Natural killer cell (primary cell): ENCODE data around the gene RBFOX2. TPM values are rescaled to one million over a fixed set of nuclear protein-coding genes. Genes with fewer than 3 reads are reported as not detected.

Experiments used
- ATAC-seq, 3 donors: fragments of 150-1000 bp in 2 of 3; fragments of 200-7000 bp in 1 of 3; cut with Tn5 transposase; 1 replicate in 1 of 3; 2 replicates in 2 of 3; pipeline ENCODE4 v1.10.0; 2021; ENCODE audit warnings: mild to moderate bottlenecking in 2 of 3, moderate library complexity in 2 of 3
- DNase-seq, 2 donors: peaks; one replicate each; pipeline versions ENCODE4 v3.0.0 to v3.0.0-alpha.2; 2013 to 2021; ENCODE audit warnings: mixed read lengths in 1 of 2
- H3K27ac ChIP-seq: one replicate; pipeline ENCODE4 v1.5.1; 2013; ENCODE audit warnings: mild to moderate bottlenecking, low read length
- H3K27me3 ChIP-seq: one replicate; pipeline ENCODE4 v1.6.1; 2013; ENCODE audit warnings: low read length; ENCODE audit not compliant: control insufficient read depth, insufficient read depth
- H3K36me3 ChIP-seq: one replicate; pipeline ENCODE4 v1.6.1; 2013; ENCODE audit warnings: low read length; ENCODE audit not compliant: control insufficient read depth, insufficient read depth
- H3K4me1 ChIP-seq: one replicate; pipeline ENCODE4 v1.6.1; 2013; ENCODE audit warnings: low read length; ENCODE audit not compliant: control insufficient read depth, insufficient read depth
- H3K4me3 ChIP-seq: one replicate; pipeline ENCODE4 v1.5.1; 2013; ENCODE audit warnings: low read length
- H3K9me3 ChIP-seq: one replicate; pipeline ENCODE4 v1.6.1; 2013; ENCODE audit warnings: low read length; ENCODE audit not compliant: control insufficient read depth, insufficient read depth
- H3K27ac Mint-ChIP-seq, 2 donors: one replicate each; pipeline ENCODE4 v1.8.0; 2022; ENCODE audit warnings: mild to moderate bottlenecking in 2 of 2, mixed read lengths in 2 of 2, moderate library complexity in 1 of 2
- H3K27me3 Mint-ChIP-seq, 2 donors: one replicate each; pipeline ENCODE4 v1.8.0; 2022; ENCODE audit warnings: low read depth in 2 of 2, mixed read lengths in 2 of 2
- H3K36me3 Mint-ChIP-seq: one replicate; pipeline ENCODE4 v1.8.0; 2022; ENCODE audit warnings: mixed read lengths
- H3K4me1 Mint-ChIP-seq, 2 donors: one replicate each; pipeline ENCODE4 v1.8.0; 2022; ENCODE audit warnings: mixed read lengths in 2 of 2
- H3K4me3 Mint-ChIP-seq: one replicate; pipeline ENCODE4 v1.8.0; 2022; ENCODE audit warnings: mild to moderate bottlenecking, moderate library complexity, mixed read lengths
- H3K9me3 Mint-ChIP-seq, 2 donors: one replicate each; pipeline ENCODE4 v1.8.0; 2022; ENCODE audit warnings: mixed read lengths in 2 of 2
- CTCF ChIP-seq: fragments of 200-600 bp; IDR thresholded peaks from one replicate; pipeline ENCODE4 v1.8.0; 2022; ENCODE audit warnings: antibody characterized with exemption
- WGBS: methylation state at CpG from one replicate; pipeline ENCODE4 v1.1.7; 2013; ENCODE audit warnings: missing lambda C conversion rate; ENCODE audit not compliant: insufficient coverage; 5-methylcytosine and 5-hydroxymethylcytosine counted together
- intact Hi-C: fragments of 100-400 bp; cut with micrococcal nuclease; formaldehyde crosslinking; loops from one replicate; pipeline ENCODE4 v1.14.2; 2022
- total RNA-seq, 4 donors: library from RNA; stranded (reverse); fragments of 120-200 nt in 1 of 4; gene quantifications; one replicate each; pipeline versions ENCODE4 v1.2.3 to v1.2.4, GENCODE V29; 2013 to 2022

The RBFOX2 gene
- total RNA-seq, 3 donors from 2014 or later (not counting 1 experiment from before 2014, with no cell fraction given), result 1.0 to 4.7 (median 3.0) TPM

GRCh38 chr22:35835267-35835997, 193.2 kb downstream of the RBFOX2 start:
- Histone ChIP-seq H3K4me1 (no peaks in the 10 kb centered on the region), H3K9me3 (no peaks in the 10 kb centered on the region), H3K27me3 (no peaks in the 10 kb centered on the region), H3K4me3 (no peak overlapping the region), H3K36me3 (no peaks in the 10 kb centered on the region), H3K27ac (no peak overlapping the region)
- Mint-ChIP-seq H3K4me1 (peaks cover 4 to 5% of the 10 kb centered on the region in 2 donors), H3K27me3 (peaks cover 22 to 41% of the 10 kb centered on the region in 2 donors), H3K4me3 (no peak overlapping the region), H3K9me3 (no peaks in the 10 kb centered on the region), H3K36me3 (no peaks in the 10 kb centered on the region), H3K27ac (no peak overlapping the region)
- no peak for TF ChIP-seq CTCF
- WGBS, result 63% methylated on average over 1 of the region's 3 CpGs
- intact Hi-C loops, result no loop called here
- ATAC-seq (no peak), DNase-seq (no peak)

DNA sequence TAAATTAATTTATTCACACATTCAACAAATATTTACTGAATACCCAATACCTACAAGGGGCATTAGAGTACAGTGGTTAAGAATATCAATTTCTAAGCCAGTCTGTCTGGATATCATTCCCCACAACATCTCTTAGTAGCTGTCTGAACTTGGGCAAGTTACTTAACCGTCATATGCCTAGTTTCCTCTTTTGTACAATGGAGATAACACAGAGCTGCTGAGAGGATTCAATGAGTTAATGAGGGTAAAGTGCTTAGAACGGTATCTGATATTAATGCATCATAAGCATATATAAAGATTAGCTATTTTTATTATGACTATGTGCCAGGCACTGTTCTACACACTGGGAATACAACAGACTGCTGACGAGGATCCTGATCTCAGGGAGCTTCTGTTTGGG, 194.6 kb downstream of the RBFOX2 start:
- Histone ChIP-seq H3K27ac (no peak overlapping the region), H3K9me3 (no peaks in the 10 kb centered on the region), H3K27me3 (no peaks in the 10 kb centered on the region), H3K4me1 (no peaks in the 10 kb centered on the region), H3K4me3 (no peak overlapping the region), H3K36me3 (no peaks in the 10 kb centered on the region)
- Mint-ChIP-seq H3K4me3 (no peak overlapping the region), H3K4me1 (no peaks in the 10 kb centered on the region), H3K9me3 (no peaks in the 10 kb centered on the region), H3K27ac (no peak overlapping the region), H3K36me3 (no peaks in the 10 kb centered on the region), H3K27me3 (peaks cover 13 to 41% of the 10 kb centered on the region in 2 donors)
- WGBS, result 71% methylated on average over 1 of the region's 3 CpGs
- DNase-seq (no peak), ATAC-seq (no peak)
- no peak for TF ChIP-seq CTCF
- intact Hi-C loops, result no loop called here

DNA sequence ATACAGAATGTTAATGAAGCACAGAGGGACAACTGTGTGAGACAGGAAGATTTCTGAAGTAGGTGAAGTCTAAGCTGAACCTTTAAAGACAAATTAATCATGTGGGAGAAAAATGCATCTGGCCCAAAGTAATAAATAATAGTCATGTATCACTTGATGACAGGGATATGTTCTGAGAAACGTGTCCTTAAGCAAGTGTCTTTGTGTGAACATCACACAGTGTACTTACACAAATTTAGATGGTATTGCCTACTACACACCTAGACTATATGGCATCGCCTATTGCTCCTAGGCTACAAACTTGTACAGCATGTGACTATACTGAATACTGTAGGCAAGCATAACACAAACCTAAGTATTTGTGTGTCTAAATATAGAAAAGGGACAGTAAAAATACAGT, 198.3 kb downstream of the RBFOX2 start:
- intact Hi-C loops, result no loop called here

More for the DNA sequence above, 198.3 kb downstream of the RBFOX2 start:
- no peak for TF ChIP-seq CTCF
- Histone ChIP-seq H3K36me3 (no peaks in the 10 kb centered on the region), H3K27ac (no peak overlapping the region), H3K9me3 (no peaks in the 10 kb centered on the region), H3K27me3 (no peaks in the 10 kb centered on the region), H3K4me1 (no peaks in the 10 kb centered on the region), H3K4me3 (no peak overlapping the region)
- ATAC-seq, result no peak
- Mint-ChIP-seq H3K9me3 (no peaks in the 10 kb centered on the region), H3K4me1 (no peaks in the 10 kb centered on the region), H3K27ac (no peak overlapping the region), H3K4me3 (no peak overlapping the region), H3K36me3 (no peaks in the 10 kb centered on the region), H3K27me3 (peaks cover 10 to 33% of the 10 kb centered on the region in 2 donors)
- no peak for DNase-seq
- WGBS, result 88% methylated on average over 2 of the region's 2 CpGs
